A549 (cell line): Measurements from ENCODE around the gene RALA. TPM values are rescaled to one million over a fixed set of nuclear protein-coding genes. Genes with fewer than 3 reads are reported as not detected.

Source experiments
- ATAC-seq, 2 experiments: fragments of 200-7000 bp in 1 of 2; fragments of >200 bp in 1 of 2; cut with Nextera tagmentation in 1 of 2; cut with Tn5 transposase in 1 of 2; 3 replicates each; pipeline versions ENCODE4 v1.8.0 to v1.9.1; 2018 to 2020; ENCODE audit warnings: mild to moderate bottlenecking in 1 of 2, moderate library complexity in 1 of 2
- CTCF ChIA-PET: fragments of 300-600 bp; sonication (Branson Sonifier 250); formaldehyde crosslinking; extraction: SDS; loops from one replicate; lab custom pipeline; 2021; ENCODE audit warnings: antibody characterized with exemption, inconsistent platforms; lab: Yijun Ruan, JAX
- POLR2A ChIA-PET: fragments of 350-600 bp; formaldehyde crosslinking; extraction: SDS; loops from one replicate; lab custom pipeline; 2021; ENCODE audit warnings: antibody characterized with exemption, inconsistent platforms; lab: Yijun Ruan, JAX
- DNase-seq, 2 experiments: peaks; one replicate each; pipeline versions ENCODE4 v3.0.0 to v3.0.0-alpha.2; 2011 to 2016; ENCODE audit warnings: low read depth in 1 of 2, low spot score in 1 of 2
- FAIRE-seq: peaks from 2 replicates; lab custom pipeline; 2011; peaks lifted over from hg19 to GRCh38; lab: Jason Lieb, UNC
- H3K27ac ChIP-seq, 2 experiments: fragments of >200 bp; sonication (Bioruptor Twin); formaldehyde crosslinking; 3 replicates each; pipeline ENCODE4 v1.5.1; 2016 to 2017
- H3K4me1 ChIP-seq: fragments of >200 bp; sonication (Bioruptor Twin); formaldehyde crosslinking; 3 replicates; pipeline ENCODE4 v1.6.1; 2016
- H3K4me2 ChIP-seq: fragments of >200 bp; sonication (Bioruptor Twin); formaldehyde crosslinking; 3 replicates; pipeline ENCODE4 v1.6.1; 2016
- H3K4me3 ChIP-seq: fragments of >200 bp; sonication (Bioruptor Twin); formaldehyde crosslinking; 3 replicates; pipeline ENCODE4 v1.5.1; 2016
- H3K9me3 ChIP-seq: fragments of >200 bp; sonication (Bioruptor Twin); formaldehyde crosslinking; 3 replicates; pipeline ENCODE4 v1.6.1; 2016
- CBX8 ChIP-seq: fragments of 200-600 bp; sonication (generic); IDR thresholded peaks from 2 replicates; pipeline ENCODE4 v1.6.1; 2016
- CHD4 ChIP-seq: fragments of 200-600 bp; sonication (generic); IDR thresholded peaks from 2 replicates; pipeline ENCODE4 v1.6.1; 2016; ENCODE audit warnings: antibody characterized with exemption, mild to moderate bottlenecking, borderline replicate concordance
- ESRRA ChIP-seq: fragments of 150-350 bp; IDR thresholded peaks from 2 replicates; pipeline ENCODE4 v1.6.1; 2014; ENCODE audit warnings: mild to moderate bottlenecking, low read length, borderline replicate concordance
- FOSL2 ChIP-seq, 2 experiments: fragments of 450-650 bp in 1 of 2; fragments of >200 bp in 1 of 2; sonication (Bioruptor Twin) in 1 of 2; formaldehyde crosslinking; IDR thresholded peaks; 2 replicates each; pipeline versions ENCODE4 v1.5.0 to v1.6.1; 2016 to 2020; ENCODE audit warnings: mild to moderate bottlenecking in 1 of 2, moderate library complexity in 1 of 2
- GATA3 ChIP-seq: IDR thresholded peaks from 2 replicates; pipeline ENCODE4 v1.6.1; 2012; ENCODE audit warnings: borderline replicate concordance
- HDAC2 ChIP-seq: fragments of 200-600 bp; sonication (generic); IDR thresholded peaks from 2 replicates; pipeline ENCODE4 v1.6.1; 2016
- HMGXB4 ChIP-seq: fragments of 250-450 bp; sonication (Bioruptor Pico); IDR thresholded peaks from 2 replicates; pipeline ENCODE4 v1.5.0; 2021; ENCODE audit warnings: mild to moderate bottlenecking, moderate library complexity, borderline replicate concordance
- HOXA7 ChIP-seq: fragments of 250-450 bp; sonication (Bioruptor Pico); IDR thresholded peaks from 2 replicates; pipeline ENCODE4 v1.5.0; 2020; ENCODE audit warnings: mild to moderate bottlenecking, moderate library complexity
- HOXB13 ChIP-seq: fragments of 250-450 bp; sonication (Bioruptor Pico); IDR thresholded peaks from 2 replicates; pipeline ENCODE4 v1.5.0; 2020; ENCODE audit warnings: low read depth, mild to moderate bottlenecking, moderate library complexity
- JUN ChIP-seq, 2 experiments: fragments of >200 bp; sonication (Bioruptor Twin); formaldehyde crosslinking; IDR thresholded peaks; 2 replicates in 1 of 2; 3 replicates in 1 of 2; pipeline ENCODE4 v1.6.1; 2016 to 2017
- MAFK ChIP-seq: fragments of 450-650 bp; IDR thresholded peaks from 2 replicates; pipeline ENCODE4 v1.6.1; 2014; ENCODE audit not compliant: partially characterized antibody
- NPAS2 ChIP-seq: fragments of 250-450 bp; sonication (Bioruptor Pico); IDR thresholded peaks from 2 replicates; pipeline ENCODE4 v1.8.0; 2022; ENCODE audit warnings: mild to moderate bottlenecking, moderate library complexity, borderline replicate concordance
- NR3C1 ChIP-seq: fragments of >200 bp; sonication (Bioruptor Twin); formaldehyde crosslinking; IDR thresholded peaks from 3 replicates; pipeline ENCODE4 v1.6.1; 2017
- RAD21 ChIP-seq, 2 experiments: fragments of >200 bp in 1 of 2; sonication (Bioruptor Twin) in 1 of 2; formaldehyde crosslinking in 1 of 2; IDR thresholded peaks in 1 of 2; conservative IDR thresholded peaks in 1 of 2; 2 replicates in 1 of 2; 3 replicates in 1 of 2; pipeline ENCODE4 v1.6.1; 2012 to 2018; ENCODE audit warnings: inconsistent platforms in 1 of 2
- RARB ChIP-seq: fragments of 250-450 bp; sonication (Bioruptor Pico); IDR thresholded peaks from 2 replicates; pipeline ENCODE4 v1.8.0; 2021; ENCODE audit warnings: mild to moderate bottlenecking, moderate library complexity
- RCOR1 ChIP-seq: fragments of 150-350 bp; IDR thresholded peaks from 2 replicates; pipeline ENCODE4 v1.6.1; 2014; ENCODE audit warnings: antibody characterized with exemption, low read length, low read depth
- USF2 ChIP-seq: fragments of 450-650 bp; IDR thresholded peaks from 2 replicates; pipeline ENCODE4 v1.6.1; 2014; ENCODE audit warnings: antibody characterized with exemption
- ZC3H11A ChIP-seq: fragments of 450-650 bp; IDR thresholded peaks from 2 replicates; pipeline ENCODE4 v1.6.1; 2014; ENCODE audit warnings: antibody characterized with exemption, mild to moderate bottlenecking
- WGBS: methylation state at CpG from one replicate; pipeline ENCODE4 v1.1.6; 2017; ENCODE audit errors: missing lambda C conversion rate; 5-methylcytosine and 5-hydroxymethylcytosine counted together
- polyA plus RNA-seq, 4 experiments: library from polyadenylated mRNA; depleted of rRNA in 3 of 4; stranded (reverse); fragments of >200 nt; fragmentation: RNase III in 1 of 4; extraction: RNeasy Plus Mini Kit Qiagen cat#74134 plus additional on column Dnase treatment in 1 of 4; gene quantifications; 2 replicates in 3 of 4; 3 replicates in 1 of 4; pipeline ENCODE4 v1.2.3, GENCODE V29; 2011 to 2017
- TF ChIP-seq, protein P1 (sequence below): fragments of >200 bp; sonication (Bioruptor Twin); formaldehyde crosslinking; IDR thresholded peaks from 3 replicates; pipeline ENCODE4 v1.6.1; 2016
- TF ChIP-seq, protein P2 (sequence below): fragments of >200 bp; sonication (Bioruptor Twin); formaldehyde crosslinking; IDR thresholded peaks from 2 replicates; pipeline ENCODE4 v1.6.1; 2016
- TF ChIP-seq, protein P3 (sequence below): fragments of 250-450 bp; sonication (Bioruptor Pico); IDR thresholded peaks from 2 replicates; pipeline ENCODE4 v1.5.0; 2020; ENCODE audit warnings: low read depth, mild to moderate bottlenecking, moderate library complexity
- TF ChIP-seq, protein P4 (sequence below): fragments of >200 bp; sonication (Bioruptor Twin); formaldehyde crosslinking; IDR thresholded peaks from 3 replicates; pipeline ENCODE4 v1.5.1; 2016

Gene RALA
- polyA plus RNA-seq, 2 of the 4 experiments (the other 2 are of a cell fraction), result 30.1 to 43.7 TPM

- no peak for FAIRE-seq
- DNase-seq, result no peak
Observed at GRCh38 chr7:39618868-39619267, 4.5 kb upstream of the RALA start.

GRCh38 chr7:39620486-39620885 is 2.9 kb upstream of the RALA start:
- no peak overlapping the region for H3K27ac ChIP-seq
- CTCF ChIA-PET, result no interaction called here
- TF ChIP-seq RAD21 (conservative IDR thresholded peaks at IDR 0.05 in 1 of 2, IDR thresholded peaks at IDR 0.05 in 1 of 2) (no peak), CHD4 (no peak), FOSL2 (IDR thresholded peaks at IDR 0.05) (no peak), FOSL2 (CRISPR knock-in tag; IDR thresholded peaks at IDR 0.05) (no peak), NPAS2 (CRISPR knock-in tag) (no peak), CBX8 (no peak), GATA3 (no peak), HOXA7 (CRISPR knock-in tag) (no peak), USF2 (no peak), NR3C1 (no peak), MAFK (no peak), HOXB13 (CRISPR knock-in tag) (no peak), RARB (no peak), ZC3H11A (no peak), JUN (IDR thresholded peaks at IDR 0.05) (no peak)
- TF ChIP-seq, protein P1, sequence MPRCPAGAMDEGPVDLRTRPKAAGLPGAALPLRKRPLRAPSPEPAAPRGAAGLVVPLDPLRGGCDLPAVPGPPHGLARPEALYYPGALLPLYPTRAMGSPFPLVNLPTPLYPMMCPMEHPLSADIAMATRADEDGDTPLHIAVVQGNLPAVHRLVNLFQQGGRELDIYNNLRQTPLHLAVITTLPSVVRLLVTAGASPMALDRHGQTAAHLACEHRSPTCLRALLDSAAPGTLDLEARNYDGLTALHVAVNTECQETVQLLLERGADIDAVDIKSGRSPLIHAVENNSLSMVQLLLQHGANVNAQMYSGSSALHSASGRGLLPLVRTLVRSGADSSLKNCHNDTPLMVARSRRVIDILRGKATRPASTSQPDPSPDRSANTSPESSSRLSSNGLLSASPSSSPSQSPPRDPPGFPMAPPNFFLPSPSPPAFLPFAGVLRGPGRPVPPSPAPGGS, result no peak
- TF ChIP-seq, protein P2, sequence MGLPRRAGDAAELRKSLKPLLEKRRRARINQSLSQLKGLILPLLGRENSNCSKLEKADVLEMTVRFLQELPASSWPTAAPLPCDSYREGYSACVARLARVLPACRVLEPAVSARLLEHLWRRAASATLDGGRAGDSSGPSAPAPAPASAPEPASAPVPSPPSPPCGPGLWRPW, result no peak
- TF ChIP-seq, protein P3, sequence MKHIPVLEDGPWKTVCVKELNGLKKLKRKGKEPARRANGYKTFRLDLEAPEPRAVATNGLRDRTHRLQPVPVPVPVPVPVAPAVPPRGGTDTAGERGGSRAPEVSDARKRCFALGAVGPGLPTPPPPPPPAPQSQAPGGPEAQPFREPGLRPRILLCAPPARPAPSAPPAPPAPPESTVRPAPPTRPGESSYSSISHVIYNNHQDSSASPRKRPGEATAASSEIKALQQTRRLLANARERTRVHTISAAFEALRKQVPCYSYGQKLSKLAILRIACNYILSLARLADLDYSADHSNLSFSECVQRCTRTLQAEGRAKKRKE, result no peak
- TF ChIP-seq, all 56 proteins: peak for 0
- Histone ChIP-seq H3K4me1 (peaks cover 25% of the 10 kb centered on the region), H3K4me3 (no peak overlapping the region), H3K4me2 (no peak overlapping the region), H3K9me3 (no peaks in the 10 kb centered on the region)
- POLR2A ChIA-PET, result no interaction called here
- ATAC-seq (no peak), FAIRE-seq (no peak), DNase-seq (no peak)

More at GRCh38 chr7:39618868-39619267, 4.5 kb upstream of the RALA start:
- WGBS, result 82% methylated on average over 4 of the region's 4 CpGs
- H3K27ac ChIP-seq, result no peak overlapping the region
- POLR2A ChIA-PET, result no interaction called here
- TF ChIP-seq, protein P4, sequence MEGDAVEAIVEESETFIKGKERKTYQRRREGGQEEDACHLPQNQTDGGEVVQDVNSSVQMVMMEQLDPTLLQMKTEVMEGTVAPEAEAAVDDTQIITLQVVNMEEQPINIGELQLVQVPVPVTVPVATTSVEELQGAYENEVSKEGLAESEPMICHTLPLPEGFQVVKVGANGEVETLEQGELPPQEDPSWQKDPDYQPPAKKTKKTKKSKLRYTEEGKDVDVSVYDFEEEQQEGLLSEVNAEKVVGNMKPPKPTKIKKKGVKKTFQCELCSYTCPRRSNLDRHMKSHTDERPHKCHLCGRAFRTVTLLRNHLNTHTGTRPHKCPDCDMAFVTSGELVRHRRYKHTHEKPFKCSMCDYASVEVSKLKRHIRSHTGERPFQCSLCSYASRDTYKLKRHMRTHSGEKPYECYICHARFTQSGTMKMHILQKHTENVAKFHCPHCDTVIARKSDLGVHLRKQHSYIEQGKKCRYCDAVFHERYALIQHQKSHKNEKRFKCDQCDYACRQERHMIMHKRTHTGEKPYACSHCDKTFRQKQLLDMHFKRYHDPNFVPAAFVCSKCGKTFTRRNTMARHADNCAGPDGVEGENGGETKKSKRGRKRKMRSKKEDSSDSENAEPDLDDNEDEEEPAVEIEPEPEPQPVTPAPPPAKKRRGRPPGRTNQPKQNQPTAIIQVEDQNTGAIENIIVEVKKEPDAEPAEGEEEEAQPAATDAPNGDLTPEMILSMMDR, result no peak
- TF ChIP-seq FOSL2 (IDR thresholded peaks at IDR 0.05) (no peak), FOSL2 (CRISPR knock-in tag; IDR thresholded peaks at IDR 0.05) (no peak), HOXA7 (CRISPR knock-in tag) (no peak), ESRRA (no peak), RCOR1 (no peak), HMGXB4 (no peak), HDAC2 (no peak)
- TF ChIP-seq, protein P3, result no peak
- TF ChIP-seq, all 56 proteins: peak for 0
- no peak for ATAC-seq
- Histone ChIP-seq H3K9me3 (no peaks in the 10 kb centered on the region), H3K4me2 (no peak overlapping the region), H3K4me1 (peaks cover 15% of the 10 kb centered on the region), H3K4me3 (no peak overlapping the region)
- CTCF ChIA-PET, result no interaction called here
